ENCODE results near the gene ZNF655.

ZNF655 gene

GRCh38 chr7:99596408-99596955 lies 38.0 kb downstream of the ZNF655 start:
- no peak for TF ChIP-seq CTCF (IDR thresholded peaks at IDR 0.05; ENCODE audit: control insufficient read depth, extremely low read depth, insufficient read depth)
- DNase-seq (ENCODE audit: low read depth): no peak
- no peak overlapping the region for H3K4me3 ChIP-seq (ENCODE audit: low read depth, low read length)

GRCh38 chr7:99597762-99598501 lies 39.5 kb downstream of the ZNF655 start, which contains the start of gene TMEM225B:
Gene TMEM225B (plus strand): TSS chr7:99598267. CDS start chr7:99604389, 6,122 bp downstream.
- TF ChIP-seq CTCF (IDR thresholded peaks at IDR 0.05; ENCODE audit: control insufficient read depth, extremely low read depth, insufficient read depth): no peak

GRCh38 chr7:99599836-99600235 lies 41.4 kb downstream of the ZNF655 start:
- DNase-seq (ENCODE audit: low read depth): no peak
- no peak for TF ChIP-seq CTCF (IDR thresholded peaks at IDR 0.05; ENCODE audit: control insufficient read depth, extremely low read depth, insufficient read depth)
- H3K4me3 ChIP-seq (ENCODE audit: low read depth, low read length): no peak overlapping the region

More at GRCh38 chr7:99597762-99598501, 39.5 kb downstream of the ZNF655 start, which contains the start of gene TMEM225B:
- H3K4me3 ChIP-seq (ENCODE audit: low read depth, low read length): no peak within 1 kb of the TSS
- no peak for DNase-seq (ENCODE audit: low read depth)

- no peak for DNase-seq (ENCODE audit: low read depth)
- TF ChIP-seq CTCF (IDR thresholded peaks at IDR 0.05; ENCODE audit: control insufficient read depth, extremely low read depth, insufficient read depth): no peak
- no peak overlapping the region for H3K4me3 ChIP-seq (ENCODE audit: low read depth, low read length)
Measured at GRCh38 chr7:99601656-99602310, 43.3 kb downstream of the ZNF655 start.

- H3K4me3 ChIP-seq (ENCODE audit: low read depth, low read length): no peak overlapping the region
- no peak for DNase-seq (ENCODE audit: low read depth)
- TF ChIP-seq CTCF (IDR thresholded peaks at IDR 0.05; ENCODE audit: control insufficient read depth, extremely low read depth, insufficient read depth): no peak
Measured at GRCh38 chr7:99605527-99605926, 47.1 kb downstream of the ZNF655 start.

GRCh38 chr7:99606531-99606930 lies 48.1 kb downstream of the ZNF655 start:
- H3K4me3 ChIP-seq (ENCODE audit: low read depth, low read length): no peak overlapping the region
- TF ChIP-seq CTCF (IDR thresholded peaks at IDR 0.05; ENCODE audit: control insufficient read depth, extremely low read depth, insufficient read depth): no peak
- no peak for DNase-seq (ENCODE audit: low read depth)

All from LNCaP clone FGC (cell line).